DMS 273 treated with DMSO at 0.1 percent for 48 hours (cell line): ENCODE measurements around the gene NECTIN4.
"Not testable (repeated sequence)": the region's sequence is repeated elsewhere in the genome, so short reads cannot be mapped to it uniquely, and the experiment has no call there.

ENCODE experiments used
- DNase-seq: peaks from one replicate; lab custom pipeline; 2025; lab: John Stamatoyannopoulos, UW

NECTIN4 gene

DNA sequence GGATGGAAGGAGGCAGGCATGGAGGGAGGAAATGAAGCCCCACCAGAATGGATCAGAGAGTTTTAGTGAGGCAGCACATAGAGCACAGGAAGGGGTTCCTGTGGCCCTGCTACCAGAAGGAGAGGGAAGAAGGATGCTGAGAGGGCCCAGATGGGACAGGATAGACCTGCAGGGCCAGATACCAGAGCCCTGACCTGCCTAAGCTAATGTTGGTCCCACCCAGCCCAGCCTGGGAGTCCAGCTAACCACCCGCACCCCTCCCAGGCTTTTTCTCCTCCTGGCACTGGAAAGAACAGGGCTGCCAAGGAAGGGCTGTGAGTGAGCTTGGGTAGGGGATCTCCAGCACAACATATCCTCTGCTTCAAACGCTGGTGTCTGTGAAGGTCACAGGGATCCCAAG, 6.9 kb downstream of the NECTIN4 start:
- no peak for DNase-seq

DNA sequence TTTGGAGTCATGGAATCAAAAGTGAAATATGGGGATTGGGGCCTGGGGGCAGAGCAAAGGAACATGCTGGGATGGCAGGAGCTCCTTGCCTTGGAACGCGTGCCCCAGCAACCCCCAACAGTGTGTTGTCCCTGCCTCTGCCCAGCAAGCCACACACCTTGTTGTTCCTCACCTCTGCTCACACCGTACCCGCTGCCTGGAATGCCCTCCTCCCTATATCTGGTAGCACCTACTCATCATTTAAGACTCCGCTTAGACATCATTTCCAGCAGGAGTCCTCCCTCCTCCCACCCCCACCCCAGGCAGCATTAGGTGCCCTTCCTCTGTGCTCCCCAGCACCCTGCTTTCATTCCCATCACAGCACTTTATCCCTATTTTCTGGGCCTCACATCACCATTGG, 7.8 kb downstream of the NECTIN4 start:
- no peak for DNase-seq

DNA sequence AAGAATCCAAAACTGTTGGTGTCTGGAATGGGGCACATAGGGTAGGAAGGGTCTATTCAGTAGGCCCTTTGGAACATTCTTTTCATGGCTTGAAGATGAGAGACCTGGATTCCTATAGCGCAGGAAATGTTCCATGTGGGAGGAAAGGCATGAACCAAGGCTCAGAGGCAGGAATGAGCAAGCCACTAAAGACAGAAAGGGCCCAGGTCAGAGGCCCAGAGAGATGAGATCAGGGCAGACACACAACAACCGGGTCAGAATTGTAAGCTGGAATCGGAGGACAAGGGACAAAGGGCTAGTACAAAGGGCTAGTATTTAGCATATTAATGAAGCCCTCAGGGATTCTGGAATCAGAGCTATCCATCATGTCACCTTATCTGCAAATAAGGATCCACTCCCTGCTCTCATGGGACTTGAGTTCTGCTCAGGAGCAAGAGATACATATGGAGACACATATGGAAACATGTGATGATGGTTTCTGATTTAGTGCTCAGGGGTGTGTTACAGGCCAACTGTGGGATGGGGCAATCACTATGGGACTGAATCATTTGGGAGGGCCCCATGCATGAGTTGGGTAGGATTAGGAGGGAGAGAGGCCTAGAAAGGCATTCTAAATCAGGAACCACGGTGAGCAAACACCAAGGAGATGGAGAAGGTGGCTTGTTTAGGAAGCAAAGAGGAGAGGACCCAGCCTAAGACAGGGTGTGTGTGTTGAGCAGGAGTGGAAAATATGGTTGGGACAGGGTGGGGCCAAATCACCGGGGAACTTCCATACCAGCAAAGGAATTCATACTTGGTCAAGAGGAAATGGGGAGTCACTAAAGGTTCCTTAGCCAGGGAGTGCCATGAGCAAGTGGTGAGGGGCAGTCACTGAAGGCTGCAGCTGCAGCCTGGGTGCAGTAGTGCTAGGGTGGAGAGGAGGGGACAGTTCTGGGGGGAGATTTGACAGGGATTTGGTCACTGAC, 8.6 kb downstream of the NECTIN4 start:
- no peak for DNase-seq

- no peak for DNase-seq
These were observed 9.8 kb downstream of the NECTIN4 start for GRCh38 chr1:161079436-161080110.

DNA sequence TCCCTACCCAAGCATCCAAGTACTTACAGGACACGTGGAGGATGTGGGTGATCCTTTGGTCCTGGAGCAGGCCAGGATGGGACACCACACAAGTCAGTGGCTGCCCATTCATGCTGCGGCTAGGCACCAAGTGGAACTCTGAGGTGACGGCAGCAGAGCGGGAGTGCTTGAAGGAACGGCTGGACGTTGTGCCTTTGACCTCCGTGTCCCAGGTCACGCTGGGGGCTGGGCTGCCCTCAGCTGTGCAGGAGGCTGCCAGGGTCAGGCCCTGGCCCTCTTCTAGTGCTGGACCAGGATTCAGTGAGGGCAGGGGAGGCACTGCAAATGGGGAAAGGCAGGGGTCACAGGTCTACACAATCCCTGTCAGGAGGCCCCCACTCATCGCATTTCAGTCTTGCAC, 11.9 kb downstream of the NECTIN4 start:
- no peak for DNase-seq

DNA sequence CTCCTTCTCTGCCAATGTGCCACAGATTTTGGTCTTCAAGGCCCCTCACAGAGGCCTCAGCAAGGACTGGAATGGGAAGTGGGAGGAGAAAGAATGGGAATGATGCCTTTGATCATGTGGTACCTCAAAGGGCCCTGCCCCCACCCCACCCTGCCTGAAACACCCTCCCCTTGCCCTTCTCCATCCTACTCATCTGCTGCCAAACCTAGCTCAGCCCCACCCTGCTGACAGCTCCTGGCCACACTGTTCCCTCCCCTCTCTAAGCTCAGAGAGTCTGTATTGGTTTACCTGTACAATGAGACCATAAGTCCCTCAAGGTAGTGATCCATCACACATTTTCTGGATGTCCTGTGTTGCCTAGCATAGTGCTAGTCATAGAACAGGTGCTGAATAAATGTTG, 12.9 kb downstream of the NECTIN4 start:
- DNase-seq, result no peak

- DNase-seq, result no peak
These were observed 14.5 kb downstream of the NECTIN4 start for GRCh38 chr1:161074676-161075368.

DNA sequence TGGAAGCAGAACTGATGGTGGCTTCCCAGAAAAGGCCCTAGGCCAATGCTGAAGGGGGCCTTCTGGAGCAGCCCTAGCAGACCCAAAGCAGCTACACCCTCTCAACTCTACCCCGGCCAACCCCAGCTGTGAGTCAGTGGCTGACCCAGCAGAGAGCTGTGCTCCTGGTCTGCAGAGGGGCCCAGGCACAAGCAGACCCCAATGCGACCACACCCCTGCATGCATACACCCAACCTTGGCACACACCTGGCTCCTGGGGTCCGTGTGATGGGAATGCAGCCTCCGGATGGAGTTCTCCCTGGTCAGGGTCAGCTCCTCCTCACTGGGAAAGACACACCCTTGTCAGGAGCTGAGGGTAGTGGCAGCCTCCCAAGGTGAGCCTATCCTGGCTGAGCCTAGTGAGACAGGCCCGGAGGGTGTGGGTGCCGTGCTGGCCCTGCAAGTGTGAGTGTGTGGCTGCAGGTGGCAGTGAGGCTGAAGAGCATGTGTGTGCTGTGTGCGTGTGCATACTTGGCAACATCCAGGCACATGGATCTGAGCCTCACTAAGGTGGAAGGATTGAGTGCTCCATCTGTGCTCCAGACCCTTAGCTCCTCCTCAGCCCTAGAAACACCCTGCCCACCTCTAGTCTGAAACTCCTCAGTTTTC, 15.8 kb downstream of the NECTIN4 start:
- DNase-seq, result no peak

- no peak for DNase-seq
These were observed 16.5 kb downstream of the NECTIN4 start for GRCh38 chr1:161072751-161073449.

DNA sequence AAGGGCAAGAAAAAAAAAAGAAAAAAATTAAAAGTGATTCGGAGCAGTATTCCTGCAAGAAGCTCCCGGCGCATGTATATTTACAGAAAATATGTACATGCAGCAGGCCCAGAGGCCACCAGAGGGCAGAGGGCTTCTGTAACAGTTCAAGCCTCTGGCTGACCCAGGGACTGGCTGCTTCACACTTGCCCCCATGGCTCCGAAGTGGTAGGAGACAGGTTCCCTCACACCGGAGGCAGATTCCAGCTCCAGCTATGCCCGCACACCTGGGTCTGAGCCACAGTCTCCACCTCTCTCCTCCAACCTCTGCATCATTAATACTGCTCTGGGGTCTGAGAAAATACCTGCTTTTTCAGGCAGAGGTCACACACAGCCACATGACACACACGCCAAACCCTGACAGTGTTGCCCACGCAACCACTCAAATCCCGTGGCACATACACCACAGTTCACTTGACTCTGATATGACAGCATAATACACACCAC, 17.4 kb downstream of the NECTIN4 start:
- no peak for DNase-seq

DNA sequence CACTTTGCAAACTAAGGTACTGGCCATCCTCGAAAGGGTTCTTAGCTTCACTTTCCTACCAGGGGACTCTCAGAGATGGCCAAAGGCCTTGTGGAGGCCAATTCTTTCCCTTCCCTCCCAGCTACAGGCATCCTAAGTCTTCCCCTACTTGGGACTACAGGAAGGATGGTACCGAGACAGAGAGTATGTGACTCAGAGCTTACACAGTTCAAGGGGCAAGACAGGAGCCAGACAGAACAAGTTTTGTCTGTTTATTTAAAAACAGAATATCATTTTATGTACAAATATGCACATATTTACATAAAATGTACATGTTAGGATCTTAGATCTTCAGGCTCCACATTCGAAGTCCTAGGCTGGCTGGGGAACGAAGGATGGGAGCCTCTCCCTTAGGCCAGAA, 18.6 kb downstream of the NECTIN4 start:
- no peak for DNase-seq

DNA sequence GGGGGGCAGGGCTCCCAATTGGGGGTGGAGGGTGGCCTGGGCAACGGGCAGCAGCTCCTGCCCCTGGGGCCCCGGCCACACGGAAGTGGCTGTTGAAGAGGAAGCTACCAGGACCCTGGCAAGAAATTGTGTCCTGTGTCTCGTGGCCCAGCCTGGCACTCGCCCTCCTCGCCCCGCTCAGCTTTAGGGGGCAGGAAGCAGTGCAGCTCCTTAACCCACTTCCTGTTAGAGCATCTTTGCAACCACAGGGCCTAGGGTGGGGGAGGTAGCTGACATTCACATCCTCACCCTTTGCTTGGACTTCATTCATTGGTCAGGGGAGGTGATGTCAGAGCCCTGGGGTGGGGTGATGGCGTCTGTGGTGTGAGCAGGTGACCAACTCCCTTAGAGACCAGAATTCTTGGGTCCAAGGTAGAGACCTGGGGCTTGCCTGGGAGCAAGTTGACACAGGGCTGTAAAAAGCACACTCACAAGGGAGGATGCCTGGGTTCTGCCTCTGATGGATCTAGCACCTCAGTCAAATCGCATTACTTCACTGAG, 19.6 kb downstream of the NECTIN4 start, which contains the start of gene ARHGAP30:
Gene ARHGAP30 (minus strand): TSS at position 161 of the 540 bp plus-strand sequence. CDS start 267 bp downstream, outside the sequence.
- DNase-seq, result no peak

DNA sequence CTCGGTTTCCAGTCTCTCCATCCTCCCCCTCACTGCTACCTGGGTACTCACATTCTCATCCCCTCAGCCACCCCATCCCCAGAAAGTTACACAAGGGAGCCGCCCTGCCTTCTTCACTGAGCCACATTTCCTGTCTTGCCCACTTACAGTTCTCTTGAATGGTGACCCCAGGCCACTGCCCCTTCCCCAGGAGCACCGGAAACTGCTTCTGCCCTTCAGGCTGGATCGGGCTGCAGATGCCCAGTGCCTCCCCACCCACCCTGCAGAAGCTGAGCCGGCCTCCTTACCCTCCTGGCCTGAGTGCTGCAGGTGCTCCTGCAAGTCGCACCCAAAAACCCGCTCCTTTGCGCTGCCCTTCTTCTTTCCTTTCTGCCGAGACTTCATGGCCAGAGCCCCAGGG, 20.1 kb downstream of the NECTIN4 start:
- DNase-seq, result no peak

DNA sequence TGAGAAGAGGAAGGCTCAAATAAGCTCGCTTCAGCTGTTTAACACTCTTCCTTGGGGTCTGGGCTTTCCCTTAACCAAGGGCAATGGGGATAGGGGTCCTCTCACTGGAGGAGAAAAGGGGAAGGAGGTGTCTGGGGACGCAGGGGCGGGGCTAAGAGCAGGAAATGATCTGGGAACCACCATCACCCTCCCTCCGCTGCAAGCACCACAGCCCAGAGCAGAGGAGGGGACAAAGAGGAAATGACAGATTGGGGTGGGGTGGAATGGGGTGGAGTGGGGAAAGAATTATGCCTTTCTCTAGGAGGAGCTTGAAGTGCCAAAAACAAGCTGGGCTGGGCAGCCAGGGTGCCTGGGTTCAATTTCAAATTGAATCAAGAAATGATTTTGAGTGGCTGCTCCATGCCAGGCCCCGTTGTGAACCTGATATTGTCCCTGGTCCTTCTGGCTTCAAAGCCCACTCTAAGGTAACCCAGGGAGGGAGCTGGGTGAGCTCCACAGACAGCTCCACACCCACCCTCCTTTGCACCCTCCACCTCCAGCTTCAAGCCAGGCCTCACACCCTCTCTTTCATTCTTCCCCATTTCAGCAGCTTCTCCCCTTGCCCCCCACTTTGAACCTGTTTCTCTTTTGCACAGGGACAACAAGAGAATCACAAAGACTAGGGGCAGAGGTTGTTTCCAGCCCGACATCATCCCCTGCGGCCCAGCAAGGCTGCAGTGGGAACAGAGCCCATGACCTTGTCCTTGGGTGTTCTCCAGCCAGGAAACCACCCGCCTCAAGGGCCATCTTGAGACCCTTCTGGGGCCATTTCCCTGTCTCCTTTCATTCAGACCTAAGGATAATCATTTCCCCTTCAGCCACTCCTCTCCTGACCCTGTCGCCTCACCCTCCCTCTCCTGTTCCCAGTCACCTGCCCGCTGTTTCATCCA, 20.8 kb downstream of the NECTIN4 start:
- DNase-seq, result no peak

DNA sequence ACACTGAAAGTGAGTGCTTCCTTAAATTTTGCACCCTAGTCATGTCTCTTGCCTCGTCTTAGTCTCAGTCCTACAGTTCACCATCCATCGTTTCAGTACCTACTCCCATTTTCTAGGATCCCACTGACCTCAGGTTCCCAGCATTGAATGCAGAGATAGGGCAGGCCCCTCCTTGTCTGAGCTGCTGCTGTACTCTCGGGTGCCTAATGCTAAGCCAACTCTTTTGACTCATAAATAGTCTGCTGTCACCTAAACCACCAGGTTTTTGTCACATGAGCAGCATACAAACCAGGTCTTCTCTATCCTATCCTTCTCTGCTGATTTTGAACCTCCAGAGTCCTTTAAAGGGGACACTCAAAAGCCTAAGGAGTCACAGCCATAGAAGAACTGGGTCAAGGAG, 22.7 kb downstream of the NECTIN4 start:
- DNase-seq, result no peak

GRCh38 chr1:161065681-161066080, 23.7 kb downstream of the NECTIN4 start:
- DNase-seq, result not testable (repeated sequence)

- DNase-seq, result not testable (repeated sequence)
These were observed 25.4 kb downstream of the NECTIN4 start for GRCh38 chr1:161063936-161064335.

- no peak for DNase-seq
These were observed 27.9 kb downstream of the NECTIN4 start for GRCh38 chr1:161061419-161061818.

DNA sequence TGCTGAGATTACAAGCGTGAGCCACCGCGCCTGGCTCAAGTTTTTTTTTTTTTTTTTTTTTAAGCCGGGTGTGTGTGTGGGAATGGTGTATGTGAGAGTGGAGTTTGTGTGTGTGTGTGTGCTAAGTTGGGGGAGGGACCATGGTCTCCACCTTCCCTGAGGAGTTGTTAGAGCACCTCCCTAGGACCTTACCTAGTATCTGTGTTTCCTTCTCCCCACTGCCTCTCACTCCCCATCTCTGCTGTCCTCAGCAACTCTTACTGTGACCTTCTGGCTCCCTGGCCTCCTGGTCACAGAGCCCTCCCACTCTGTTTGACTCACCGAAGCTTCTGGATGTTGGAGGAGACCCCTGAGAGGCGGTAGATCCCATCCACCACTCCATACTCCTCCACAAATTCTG, 30.1 kb downstream of the NECTIN4 start:
- no peak for DNase-seq

DNA sequence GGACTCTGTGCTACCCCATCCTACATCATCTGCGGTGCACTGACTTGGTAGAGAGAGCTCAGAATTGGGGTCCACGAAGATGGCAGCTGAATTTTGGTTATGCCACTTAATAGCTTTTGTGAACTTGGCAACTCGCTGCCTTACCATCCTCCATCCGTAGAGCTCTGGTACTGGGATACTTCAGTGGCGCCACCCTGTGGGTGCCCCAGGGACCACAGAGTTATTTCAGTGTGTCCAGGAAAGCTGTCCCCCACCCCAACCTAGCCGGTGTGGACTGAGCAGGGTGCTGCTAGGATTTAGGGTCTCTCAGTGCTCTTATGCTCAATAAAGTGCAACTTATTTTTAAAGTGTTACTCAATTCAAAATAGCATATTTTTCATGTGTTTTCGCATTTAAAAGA, 34.6 kb downstream of the NECTIN4 start:
- DNase-seq, result no peak
